Astrocyte (in vitro differentiated cells and primary cell): Measurements from ENCODE around the gene NUDT13.

Experiments used
- CTCF ChIP-seq: IDR thresholded peaks from 2 replicates; pipeline ENCODE4 v1.5.1; 2011; ENCODE audit warnings: low read depth, mild to moderate bottlenecking, inconsistent platforms, low read length, moderate library complexity; ENCODE audit not compliant: insufficient read depth
- EZH2 ChIP-seq: IDR thresholded peaks from 2 replicates; pipeline ENCODE4 v1.6.1; 2012; ENCODE audit warnings: mild to moderate bottlenecking, low read length, inconsistent platforms; ENCODE audit not compliant: insufficient read depth

- TF ChIP-seq EZH2 (no peak), CTCF (peak; percentile 41)
Measured at GRCh38 chr10:73060738-73061635, 49.3 kb upstream of the NUDT13 start.
